Fibroblast of upper back skin (primary cell): ENCODE results near the gene NOC2L.
"Not testable (repeated sequence)": the region's sequence is repeated elsewhere in the genome, so short reads cannot be mapped to it uniquely, and the experiment has no call there.

Experiments
- DNase-seq: peaks from one replicate; pipeline ENCODE4 v3.0.0-alpha.2; 2013

The NOC2L gene

DNA sequence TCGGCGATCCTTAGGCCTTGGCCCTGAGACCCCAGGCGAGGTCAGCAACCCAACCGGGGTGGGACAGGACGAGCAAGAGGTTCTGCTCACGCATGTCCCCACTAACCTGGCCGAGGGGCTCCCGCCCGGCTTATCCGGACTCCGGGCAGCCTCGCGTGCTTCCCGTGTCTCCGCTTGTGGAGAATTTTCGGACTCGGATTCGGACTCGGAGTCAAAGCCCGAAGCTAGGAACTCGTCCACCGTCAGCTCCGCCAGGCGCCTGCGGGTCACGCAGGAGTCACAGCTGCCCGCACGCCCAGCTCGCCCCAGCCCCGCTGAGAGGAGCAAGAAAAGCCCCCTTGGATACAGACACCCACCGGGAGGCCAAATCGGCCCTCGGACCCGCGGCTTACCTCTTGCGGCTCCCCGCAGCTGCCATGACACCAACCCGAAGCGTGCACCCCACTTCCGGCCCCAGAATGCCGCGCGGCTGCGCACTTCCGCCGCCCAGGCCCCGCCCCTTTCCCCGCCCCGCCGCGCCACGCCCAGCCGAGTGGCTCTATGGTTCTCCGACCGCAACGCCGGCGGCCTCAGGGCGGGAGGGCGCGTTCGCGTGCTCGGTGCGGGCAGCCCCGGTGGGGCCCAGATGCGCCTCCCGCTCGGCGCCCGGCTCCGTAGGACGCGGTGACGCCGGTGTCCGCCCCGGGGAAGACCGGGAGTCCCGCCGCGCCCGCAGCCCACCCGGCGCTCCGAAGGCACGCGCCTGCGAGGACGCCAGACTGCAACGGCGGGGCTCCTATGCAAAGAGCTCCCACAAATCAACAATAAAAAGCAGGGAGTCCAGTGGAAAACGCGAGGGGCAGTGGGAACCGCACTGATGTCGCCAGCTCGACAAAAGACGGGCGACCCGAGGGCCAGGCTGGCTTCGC is at the start of gene NOC2L:
Gene NOC2L (minus strand): TSS at position 434 of the 908 bp plus-strand sequence. CDS start 16 bp downstream, at position 418.
- peak; percentile 84 for DNase-seq

DNA sequence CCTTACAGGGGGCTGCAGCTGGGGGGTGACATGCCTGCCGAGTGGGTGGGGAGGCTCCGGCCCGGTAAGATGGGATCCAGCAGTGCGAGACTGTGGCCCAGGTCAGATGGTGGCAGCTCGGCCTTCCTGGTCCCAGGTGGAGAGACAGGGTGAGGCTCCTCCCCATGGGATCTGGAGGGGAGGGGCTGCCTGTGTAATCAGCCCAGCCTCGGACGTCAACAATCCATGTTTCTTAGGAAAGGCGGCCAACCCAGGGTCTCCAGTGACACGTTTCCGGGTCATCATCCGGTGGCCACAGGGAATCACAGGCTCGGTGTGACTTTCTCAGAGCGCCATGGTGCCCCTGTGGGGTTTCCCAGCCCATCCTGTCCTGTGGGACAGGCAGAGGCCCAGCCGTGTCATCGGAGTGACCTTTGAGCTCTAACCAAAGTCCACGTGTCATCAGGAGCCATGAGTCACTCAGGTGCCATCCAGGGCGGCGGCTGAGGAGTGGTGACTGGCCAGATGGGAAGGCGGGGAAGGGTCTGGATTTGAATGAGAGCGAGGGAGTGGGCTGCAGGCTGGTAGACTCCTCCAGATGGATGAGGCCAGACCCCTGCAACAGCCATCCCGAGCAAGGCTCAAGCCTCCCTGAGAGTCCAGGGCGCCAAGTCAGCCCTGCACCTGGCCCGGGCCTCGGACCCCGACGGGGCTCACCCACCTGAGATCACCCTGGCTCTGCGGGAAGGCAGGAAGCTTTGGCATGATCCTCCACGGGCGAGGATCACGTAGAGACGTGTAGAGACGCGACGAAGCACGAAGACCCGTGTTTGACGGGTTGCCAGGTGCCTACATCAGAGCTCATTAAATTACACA is 47.5 kb upstream of the NOC2L start:
- no peak for DNase-seq

DNA sequence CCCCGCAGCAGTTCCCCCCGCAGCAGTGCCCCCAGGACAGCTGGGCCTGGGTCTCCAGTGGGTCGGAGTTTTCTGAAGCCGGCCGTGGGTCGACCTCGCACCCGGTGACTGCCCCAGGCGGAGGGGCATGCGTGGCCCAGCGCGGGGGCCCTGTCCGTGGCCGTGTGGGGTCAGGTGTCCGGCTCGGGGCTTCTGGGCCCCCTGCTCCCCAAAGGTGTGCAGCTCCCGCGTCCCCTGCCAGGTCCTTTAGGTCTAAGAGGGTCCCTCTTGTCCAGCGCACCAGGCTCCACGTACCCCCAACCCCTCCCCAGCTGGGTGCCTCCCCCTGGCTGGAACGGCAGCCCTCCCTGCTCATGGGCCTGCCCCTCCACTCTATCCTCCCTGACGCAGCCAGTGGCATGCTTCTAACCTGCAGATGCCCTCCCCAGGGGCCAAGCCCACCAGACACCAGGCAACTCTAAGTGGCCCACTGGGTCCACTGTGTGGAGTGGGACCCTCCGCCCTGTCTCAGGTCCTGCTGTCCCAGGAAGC is 46.8 kb upstream of the NOC2L start:
- no peak for DNase-seq

DNA sequence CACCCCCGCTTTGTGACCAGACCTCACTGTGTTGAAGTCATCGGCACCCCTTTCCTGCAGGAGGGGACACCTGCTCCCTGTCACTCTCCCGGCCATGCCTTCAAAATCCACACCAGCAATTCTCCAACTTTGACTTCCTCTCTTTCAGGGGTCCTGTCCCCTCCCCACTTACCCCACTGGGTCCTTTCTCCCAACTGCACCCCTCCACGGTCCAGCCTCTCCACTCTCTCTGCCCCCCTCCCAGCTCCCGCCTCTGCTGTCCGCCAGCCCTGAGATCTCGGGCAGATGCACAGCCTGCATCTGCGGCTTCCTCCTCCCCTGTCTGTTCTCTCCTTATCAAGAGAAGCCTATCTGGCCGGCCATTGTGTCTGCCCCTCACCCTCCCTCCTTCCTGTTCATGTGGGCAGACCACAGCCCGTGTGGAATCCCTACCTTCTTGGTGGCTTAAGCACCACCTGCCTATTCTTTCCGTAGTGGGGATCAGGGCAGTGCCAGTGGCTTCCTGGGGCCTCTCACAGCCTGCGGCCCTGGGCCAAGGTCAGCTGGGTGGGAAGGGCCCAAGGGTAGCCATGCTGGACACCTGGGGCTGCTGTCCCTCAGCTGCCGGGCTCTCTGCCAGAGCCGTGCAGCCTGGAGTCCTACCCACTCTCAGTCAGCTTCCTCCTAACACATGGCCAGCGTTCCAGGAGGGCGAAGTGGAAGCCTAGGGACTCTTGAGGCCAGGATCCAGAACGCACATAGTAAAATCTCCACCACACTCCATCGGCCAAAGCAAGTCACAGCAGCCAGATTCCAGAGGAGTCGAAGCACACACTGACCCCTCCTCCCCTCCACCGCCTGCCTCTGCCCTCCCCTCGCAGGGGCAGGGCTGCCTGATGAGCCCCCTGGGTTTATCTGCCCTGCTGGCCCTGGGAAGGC is 46.0 kb upstream of the NOC2L start:
- DNase-seq = peak; percentile 55

DNA sequence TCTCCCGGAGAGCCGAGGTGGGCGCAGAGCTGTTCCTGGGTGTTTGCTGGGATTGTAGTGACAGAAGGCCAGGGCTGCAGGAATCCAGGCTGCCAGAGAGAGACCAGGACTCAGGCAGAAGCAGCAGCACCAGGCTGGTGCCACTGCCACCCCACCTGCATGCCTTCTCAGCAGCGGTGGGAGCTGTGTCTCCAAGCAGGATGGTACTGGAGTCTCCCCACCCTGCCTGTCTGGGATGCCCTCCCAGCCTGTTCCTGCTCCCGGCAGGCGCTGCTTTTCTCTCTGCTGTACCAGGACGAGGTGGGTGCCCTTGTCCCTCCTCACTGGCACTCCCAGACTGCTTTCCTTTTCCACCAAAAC is 45.3 kb upstream of the NOC2L start:
- DNase-seq = no peak

DNA sequence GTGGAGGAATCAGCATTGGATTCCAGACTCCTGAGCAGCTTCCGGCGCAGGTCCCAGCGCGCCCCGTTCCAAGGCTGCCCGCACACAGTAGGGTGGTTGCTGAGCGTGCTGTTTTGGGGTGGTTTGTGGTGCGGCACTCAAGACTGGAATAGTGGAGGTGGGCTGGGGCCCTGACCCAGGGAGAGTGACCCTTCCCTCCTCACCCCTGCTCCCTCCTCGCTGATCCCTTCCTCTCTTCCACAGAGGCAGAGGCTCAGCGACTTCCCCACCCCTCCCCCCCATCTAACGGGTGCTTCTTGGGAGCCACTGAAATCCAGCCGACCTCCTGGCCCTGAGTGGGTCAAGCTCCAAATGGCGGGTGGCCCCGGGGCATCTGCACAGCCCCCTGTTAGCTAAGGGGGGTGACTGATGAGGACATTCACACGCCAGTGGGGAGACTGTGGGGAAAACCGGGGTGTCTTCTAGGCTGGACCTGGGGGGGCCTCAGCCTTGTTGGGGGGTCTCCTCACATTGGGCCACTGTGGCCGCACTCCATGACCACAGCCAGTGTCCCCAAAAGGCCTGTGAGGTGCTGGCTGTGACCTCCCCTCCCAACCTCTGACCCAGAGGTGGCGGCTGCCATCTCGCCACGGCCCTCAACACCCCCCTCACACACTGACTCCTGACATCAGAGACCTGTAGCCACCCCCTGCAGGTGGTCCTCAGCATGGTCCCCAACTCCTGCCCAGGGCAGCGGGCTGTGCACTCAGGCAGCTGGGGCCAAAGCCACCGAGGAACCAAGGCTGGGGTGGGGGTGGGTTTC is 44.8 kb upstream of the NOC2L start:
- no peak for DNase-seq

DNA sequence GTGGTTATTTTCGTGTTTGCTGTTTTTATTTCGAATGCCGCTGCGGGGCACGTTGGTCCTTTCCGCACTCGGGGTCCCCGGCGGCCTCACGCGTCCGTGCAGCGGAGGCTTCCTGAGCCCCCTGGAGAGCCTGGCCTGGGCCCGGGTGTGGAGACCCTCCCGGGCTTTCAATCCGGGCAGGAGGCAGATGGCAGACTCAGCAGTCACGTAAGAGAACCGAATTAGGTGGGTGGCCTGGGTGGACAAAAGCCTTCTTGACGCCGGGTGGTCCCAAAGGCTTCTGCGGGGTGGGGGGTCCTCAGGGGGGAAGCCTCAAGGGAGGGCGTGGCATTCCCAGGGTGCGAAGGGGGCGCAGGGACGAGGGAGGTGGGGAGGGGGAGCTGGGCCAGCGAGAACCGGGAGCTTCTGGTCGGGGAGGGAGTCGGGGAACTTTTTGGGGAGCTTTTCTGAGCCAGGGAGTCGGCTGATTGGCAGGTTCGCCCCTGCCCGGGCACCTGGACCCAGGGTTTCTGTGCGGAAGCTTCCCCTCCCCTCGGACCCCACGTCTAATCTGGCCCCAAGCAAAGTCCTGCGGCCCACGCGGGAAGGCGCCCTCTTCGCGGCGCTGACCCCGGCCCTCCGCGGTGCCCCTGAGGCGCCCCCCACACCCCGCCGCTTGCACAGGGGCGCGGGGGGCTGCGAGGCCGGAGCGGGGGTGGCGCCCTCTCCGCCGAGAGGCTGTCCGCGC is 42.2 kb upstream of the NOC2L start:
- DNase-seq = no peak

DNA sequence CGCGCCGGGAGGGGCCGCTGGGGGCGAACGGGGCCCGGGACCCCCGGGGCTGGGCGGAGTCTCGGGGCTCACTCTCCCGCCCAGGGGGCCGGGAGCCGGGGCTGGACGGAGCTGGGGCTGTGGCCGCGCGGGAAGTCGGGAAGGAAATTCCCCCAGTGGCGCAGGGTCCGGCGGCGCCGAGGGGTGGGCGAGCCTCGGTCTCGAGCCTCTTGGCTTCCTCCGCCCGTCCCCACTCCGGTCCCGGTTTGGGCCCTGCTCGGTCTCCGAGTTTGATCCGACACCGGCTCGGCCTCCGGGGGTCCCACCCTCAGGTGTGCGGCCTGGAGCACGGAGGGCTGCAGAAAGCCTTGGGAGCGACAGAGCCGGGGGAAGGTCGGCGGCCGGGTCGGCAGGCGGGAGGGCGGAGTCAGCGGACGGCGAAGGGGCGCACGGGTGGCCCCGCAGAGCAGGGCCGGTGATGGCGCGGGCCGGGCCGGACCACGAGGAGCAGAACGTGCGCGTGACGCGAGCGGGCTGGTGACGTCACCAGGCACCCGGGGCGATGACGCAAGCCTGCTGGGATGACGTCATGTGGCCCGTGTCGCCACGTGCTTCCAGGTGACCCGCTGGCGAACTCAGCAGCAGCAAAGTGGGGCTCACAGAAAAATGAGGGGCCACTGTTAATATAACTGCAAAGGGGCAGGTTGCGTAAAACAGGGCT is 41.5 kb upstream of the NOC2L start:
- DNase-seq = peak; percentile 69

DNA sequence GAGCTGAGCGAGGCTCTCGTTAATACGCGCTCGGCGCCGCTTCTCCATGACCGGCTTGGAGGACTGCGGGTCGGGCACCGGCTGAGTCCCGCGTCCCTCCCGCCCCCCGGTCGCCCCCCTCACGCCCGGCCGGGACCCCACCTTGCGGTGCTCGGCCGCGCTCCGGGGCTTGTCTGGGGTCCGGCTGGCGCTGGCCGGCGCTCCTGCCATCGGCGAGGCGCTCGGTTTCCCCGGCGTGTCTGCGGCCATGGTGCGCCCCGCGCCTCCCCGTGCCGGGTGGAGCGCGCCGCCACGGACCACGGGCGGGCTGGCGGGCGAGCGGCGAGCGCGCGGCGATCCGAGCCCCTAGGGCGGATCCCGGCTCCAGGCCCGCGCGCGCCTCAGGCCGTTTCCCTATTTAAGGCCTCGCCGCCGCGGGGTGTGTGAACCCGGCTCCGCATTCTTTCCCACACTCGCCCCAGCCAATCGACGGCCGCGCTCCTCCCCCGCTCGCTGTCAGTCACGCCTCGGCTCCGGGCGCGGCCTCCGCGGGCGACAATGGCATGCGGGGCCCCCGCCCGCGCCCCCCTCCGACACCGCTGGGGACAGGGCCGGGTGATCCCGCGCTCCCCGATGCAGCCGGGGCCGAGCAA is 40.8 kb upstream of the NOC2L start, which contains the start of gene HES4:
Gene HES4 (minus strand): TSS at position 373 of the 632 bp plus-strand sequence. CDS start 124 bp downstream, at position 249.
- DNase-seq = peak; percentile 88

DNA sequence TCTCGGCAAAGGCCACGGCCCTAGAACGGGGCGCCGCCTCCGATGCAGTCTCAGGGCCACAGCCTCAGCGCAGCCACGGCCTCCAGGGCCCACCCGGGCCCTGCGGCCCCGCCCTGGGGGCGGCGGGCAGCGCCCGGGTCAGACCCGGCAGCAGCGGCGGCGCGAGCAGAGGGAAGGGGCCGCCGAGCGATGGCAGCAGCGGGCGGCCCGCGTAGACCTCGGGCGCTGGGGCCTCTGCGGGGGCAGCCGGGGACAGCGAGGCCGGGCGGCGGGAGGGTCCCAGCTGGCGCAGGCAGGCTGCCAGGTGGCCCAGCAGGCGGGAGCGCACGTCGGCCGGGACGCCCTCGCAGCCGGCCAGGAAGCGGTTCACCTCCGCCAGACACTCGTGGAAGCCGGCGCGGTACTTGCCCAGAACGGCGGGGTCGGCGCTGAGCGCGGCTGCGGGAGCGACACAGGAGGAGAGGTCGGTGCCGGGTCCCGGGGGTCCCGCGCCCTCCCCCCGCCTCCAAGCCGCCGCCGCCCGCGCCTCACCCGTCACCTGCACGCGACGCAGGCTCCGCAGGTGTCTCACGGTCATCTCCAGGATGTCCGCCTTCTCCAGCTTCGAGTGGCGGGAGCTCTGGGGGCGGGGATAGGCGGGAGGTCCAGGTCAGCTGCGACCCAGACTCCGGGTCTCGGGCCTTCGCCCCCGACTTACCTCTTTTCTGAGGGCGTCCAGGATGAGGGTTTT is 40.1 kb upstream of the NOC2L start:
- DNase-seq = no peak

DNA sequence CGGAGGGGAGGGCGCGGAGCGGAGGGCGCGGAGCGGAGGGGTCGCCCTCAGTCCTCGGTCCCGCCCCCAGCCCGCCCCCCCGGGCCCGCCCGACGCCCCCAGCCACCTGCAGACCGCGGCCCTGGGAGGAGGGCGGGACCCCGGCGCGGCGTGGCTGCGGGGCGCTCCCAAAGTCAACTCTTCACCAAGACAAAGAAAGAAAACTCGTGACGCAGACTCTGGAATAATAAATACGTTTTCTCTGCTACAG is 39.6 kb upstream of the NOC2L start:
- no peak for DNase-seq

DNA sequence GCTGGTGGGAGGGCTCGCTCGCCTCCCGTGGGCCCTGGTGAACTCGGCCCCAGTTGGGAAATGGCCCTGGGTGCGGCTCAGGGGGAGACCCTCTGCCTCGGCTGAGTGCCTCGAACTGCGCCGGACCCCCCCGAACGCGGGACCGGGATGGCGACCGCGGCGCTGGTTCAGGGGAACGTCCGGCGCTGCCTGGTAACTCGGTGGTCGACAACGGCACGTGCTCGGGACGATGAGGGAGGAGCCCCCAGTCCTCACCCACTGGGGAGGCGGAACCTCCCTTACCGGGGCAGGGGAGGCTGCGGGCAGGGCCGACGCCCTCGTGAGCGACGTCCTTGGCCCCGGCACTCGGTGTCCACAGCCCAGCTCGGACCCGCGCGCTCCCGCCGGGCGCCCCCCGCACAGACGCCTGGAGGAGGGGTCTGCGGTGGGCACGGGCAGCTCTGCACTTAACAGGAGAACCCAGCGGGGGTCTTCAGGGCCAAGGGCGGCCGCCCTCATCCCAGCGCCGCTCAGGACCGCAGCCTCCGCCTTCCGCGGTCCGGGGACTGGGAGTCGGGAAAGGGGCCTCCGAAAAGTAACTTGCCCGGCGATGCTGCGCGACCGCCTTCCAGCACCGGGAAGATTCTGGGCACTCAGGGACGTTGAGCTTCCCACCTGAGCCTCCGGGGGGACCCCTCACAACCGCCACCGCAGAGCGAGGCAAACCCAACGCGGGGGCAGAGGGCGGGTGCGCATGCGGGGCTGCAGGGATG is 39.1 kb upstream of the NOC2L start:
- no peak for DNase-seq

DNA sequence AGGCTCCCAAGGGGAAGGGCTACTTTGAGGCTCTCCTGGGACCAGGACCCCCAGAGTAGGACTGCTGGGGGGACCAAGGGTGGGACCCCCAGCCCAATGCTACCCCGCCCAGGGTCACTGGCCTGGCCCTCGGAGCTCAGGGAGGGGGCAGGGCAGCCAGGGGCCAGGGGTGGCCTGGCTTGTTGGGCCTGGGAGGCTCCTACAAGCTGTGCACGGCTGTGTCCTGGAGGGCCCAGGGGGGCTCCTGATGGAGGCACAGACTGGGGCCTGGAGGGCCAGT is 38.6 kb upstream of the NOC2L start:
- DNase-seq = no peak

DNA sequence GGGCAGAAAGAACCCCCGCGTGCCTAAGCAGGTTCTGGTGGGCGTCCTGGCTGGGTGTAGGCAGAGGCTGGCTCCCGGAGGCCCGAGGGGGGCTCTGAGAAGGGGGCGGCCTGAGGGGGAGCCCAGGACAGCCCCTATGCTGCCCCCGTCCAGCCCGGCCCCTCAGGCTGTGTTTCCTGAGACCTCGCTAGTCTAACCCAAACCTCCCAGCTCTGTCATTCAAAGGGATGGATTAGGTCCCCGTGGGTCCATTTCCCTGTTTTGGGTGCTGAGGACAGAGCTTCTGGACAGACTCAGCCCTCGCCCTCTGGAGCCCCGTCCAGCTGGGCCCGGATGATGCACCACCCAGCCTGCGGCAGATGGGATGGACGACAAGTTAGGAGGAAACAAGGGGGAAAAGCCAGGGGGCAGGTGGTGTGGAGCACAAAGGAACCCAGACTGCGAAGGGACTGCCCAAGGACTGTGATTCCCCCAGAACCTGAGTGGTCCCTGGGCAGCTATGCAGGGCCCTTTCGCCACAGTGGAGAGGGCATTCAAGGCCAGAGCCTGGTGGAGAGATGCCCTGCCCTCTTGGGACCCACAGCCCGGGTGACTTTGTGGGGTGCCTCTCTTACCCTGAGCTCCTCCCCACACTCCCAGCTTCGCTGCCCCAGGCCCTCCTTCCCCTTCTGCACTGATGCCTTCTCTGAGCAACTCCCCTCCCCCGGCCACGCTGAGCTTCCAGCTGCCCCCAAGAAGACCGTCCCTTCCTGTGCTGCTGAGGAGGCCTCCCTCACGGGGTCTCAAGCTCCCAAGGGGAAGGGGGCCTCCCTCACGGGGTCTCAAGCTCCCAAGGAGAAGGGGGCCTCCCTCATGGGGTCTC is 38.0 kb upstream of the NOC2L start:
- no peak for DNase-seq

DNA sequence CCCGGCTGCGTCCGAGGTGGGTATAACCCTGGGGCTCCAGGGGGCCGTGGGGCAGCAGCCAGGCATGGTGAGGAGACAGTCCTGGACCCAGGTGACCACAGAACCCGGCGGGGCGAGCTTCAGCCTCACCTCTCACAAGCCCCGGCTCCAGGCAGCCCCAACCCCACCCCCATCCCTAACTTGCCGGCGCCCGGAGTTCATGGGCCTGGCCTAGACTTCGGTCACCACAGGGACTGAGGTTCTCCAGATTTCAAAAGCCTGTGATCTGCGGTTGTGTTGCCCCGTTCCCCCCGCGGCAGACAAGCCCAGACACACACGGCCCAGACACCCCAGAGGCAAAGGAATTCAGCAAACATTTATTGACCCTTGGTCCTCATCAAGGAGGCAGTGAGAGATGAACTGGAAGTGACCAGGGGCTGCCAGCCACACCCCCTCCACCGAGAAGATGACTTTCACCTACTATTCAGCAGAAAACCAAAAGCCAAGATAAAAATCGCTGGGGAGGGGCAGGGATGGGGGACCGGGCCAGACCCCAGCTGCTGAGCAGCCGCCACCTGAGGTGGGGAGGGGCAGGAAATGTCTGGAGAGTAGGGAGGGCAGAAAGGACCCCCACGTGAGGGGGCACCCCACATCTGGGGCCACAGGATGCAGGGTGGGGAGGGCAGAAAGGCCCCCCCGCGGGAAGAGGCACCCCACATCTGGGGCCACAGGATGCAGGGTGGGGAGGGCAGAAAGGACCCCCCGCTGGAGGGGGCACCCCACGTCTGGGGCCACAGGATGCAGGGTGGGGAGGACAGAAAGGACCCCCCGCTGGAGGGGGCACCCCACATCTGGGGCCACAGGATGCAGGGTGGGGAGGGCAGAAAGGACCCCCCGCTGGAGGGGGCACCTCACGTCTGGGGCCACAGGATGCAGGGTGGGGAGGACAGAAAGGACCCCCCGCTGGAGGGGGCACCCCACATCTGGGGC is 36.9 kb upstream of the NOC2L start:
- DNase-seq = no peak

DNA sequence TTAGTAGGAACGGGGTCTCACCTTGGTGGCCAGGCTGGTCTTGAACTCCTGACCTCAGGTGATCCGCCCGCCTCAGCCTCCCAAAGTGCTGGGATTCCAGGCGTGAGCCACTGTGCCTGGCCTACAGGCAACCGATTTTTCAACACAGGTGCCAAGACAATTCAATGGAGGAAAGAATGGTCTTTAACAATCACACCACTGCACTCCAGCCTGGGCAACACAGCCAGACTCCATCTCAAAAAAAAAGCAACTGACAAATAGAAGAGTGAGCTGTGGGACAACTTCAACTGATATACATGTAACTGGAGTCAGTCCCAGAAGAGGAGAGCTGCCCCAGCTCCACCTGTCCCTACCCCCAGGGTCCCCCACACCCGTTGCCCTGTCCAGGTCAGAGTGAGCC is 35.5 kb upstream of the NOC2L start:
- DNase-seq = not testable (repeated sequence)
